ENCODE data around the gene ZNF789.

The ZNF789 gene

DNA sequence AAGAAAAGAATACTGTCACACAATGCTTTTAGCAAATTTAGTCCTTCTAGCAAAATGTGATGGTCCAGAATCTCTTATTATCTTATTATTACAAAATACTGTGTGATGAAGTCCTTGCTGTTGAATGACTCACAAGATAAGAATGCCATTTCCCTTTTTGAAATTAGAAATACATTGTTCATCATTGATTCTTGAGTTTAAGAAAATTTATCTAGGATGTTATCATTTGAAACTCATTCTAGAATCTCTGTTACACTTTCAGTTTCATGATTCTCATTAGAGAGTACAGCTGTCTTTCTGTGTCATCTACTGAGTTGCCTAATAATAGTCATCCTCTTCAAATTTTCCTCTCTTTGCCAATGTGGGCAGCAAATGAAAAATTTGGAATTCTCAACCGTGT is 41.4 kb downstream of the ZNF789 start:
- no peak for DNase-seq

DNA sequence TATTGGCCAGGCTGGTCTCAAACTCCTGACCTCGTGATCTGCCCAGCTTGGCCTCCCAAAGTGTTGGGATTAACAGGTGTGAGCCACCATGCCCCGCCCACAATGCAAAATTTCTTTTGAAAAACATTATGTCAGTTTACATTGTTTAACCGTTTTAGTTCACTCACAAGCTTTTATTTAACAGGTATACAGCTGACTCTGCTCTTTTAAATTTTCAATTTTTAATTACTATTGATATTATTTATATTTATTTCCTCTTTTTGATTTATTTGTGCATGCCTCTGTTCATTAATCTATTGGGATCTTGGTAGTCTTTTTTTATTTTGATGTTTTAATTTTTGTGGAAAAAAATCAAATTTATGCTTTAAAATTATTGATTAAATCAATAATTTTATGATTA is 48.7 kb downstream of the ZNF789 start:
- DNase-seq, result no peak

DNA sequence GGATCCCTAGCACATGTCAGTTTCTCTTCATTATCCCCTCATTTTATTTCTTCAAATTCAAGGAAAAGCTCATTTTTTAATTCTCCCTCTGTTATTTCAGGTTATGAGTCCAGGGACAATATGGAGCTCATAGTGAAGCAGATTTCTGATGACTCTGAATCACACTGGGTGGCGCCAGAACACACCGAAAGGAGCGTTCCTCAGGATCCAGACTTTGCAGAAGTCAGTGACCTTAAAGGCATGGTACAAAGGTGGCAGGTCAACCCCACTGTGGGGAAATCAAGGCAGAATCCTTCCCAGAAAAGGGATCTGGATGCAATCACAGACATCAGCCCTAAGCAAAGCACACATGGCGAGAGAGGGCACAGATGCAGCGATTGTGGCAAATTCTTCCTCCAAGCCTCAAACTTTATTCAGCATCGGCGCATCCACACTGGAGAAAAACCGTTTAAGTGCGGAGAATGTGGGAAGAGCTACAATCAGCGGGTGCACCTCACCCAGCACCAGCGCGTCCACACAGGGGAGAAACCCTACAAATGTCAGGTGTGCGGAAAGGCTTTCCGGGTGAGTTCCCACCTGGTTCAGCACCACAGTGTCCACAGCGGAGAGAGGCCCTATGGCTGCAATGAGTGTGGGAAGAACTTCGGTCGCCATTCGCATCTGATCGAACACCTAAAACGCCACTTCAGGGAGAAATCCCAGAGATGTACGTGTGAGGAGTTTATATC is 53.2 kb downstream of the ZNF789 start:
- DNase-seq, result peak; percentile 16

- no peak for DNase-seq
Measured at GRCh38 chr7:99531354-99531765, 58.7 kb downstream of the ZNF789 start.

DNA sequence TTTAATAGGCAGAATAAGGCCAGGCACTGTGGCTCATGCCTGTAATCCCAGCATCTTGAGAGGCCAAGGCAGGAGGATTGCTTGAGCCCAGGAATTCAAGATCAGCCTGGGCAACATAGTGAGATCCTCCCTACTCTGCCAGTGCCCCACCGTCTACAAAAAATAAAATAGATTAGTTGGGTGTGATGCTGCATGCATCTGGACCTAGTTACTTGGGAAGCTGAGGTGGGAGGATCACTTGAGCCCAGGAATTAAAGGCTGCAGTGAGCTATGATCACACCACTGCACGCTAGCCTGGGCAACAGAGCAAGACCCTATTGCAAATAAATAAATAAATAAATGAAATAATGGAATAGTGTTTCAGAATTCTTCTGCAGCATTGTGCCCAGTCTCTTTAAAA is 63.0 kb downstream of the ZNF789 start:
- no peak for DNase-seq
